K562 (cell line): ENCODE data around the gene ABHD16B. TPM values are rescaled to one million over a fixed set of nuclear protein-coding genes. Genes with fewer than 3 reads are reported as not detected.

Experiments used
- CXXC5 ChIP-seq: fragments of 250-450 bp; sonication (Bioruptor Pico); IDR thresholded peaks from 2 replicates; pipeline ENCODE4 v1.8.0; 2022; ENCODE audit warnings: inconsistent platforms, mild to moderate bottlenecking, moderate library complexity
- ELF1 ChIP-seq: fragments of 200-800 bp; sonication (Bioruptor generic); IDR thresholded peaks from 2 replicates; pipeline ENCODE4 v1.6.1; 2016; ENCODE audit warnings: missing genetic modification characterization, missing compliant biosample characterization
- MBD2 ChIP-seq: sonication (generic); IDR thresholded peaks from 2 replicates; pipeline ENCODE4 v1.6.1; 2016; ENCODE audit warnings: low read depth, borderline replicate concordance
- MEIS2 ChIP-seq: fragments of 450-650 bp; IDR thresholded peaks from 2 replicates; pipeline ENCODE4 v1.6.1; 2014; ENCODE audit warnings: mild to moderate bottlenecking; ENCODE audit not compliant: partially characterized antibody
- MYC ChIP-seq, 2 experiments: fragments of 250-450 bp in 1 of 2; sonication (Bioruptor Pico) in 1 of 2; IDR thresholded peaks; 2 replicates each; pipeline versions ENCODE4 v1.5.1 to v1.6.1; 2012 to 2021; ENCODE audit warnings: low read depth in 2 of 2, borderline replicate concordance in 1 of 2, improper control_type of control experiment in 1 of 2, low read length in 1 of 2, mild to moderate bottlenecking in 1 of 2, moderate library complexity in 1 of 2
- NUFIP1 ChIP-seq: fragments of 450-650 bp; IDR thresholded peaks from 2 replicates; pipeline ENCODE4 v1.6.1; 2018; ENCODE audit not compliant: partially characterized antibody
- PHF20 ChIP-seq: fragments of 450-650 bp; IDR thresholded peaks from 2 replicates; pipeline ENCODE4 v1.6.1; 2018; ENCODE audit not compliant: partially characterized antibody
- PTRF ChIP-seq: fragments of 450-650 bp; IDR thresholded peaks from 2 replicates; pipeline ENCODE4 v1.6.1; 2016; ENCODE audit warnings: mild to moderate bottlenecking, missing genetic modification characterization, missing compliant biosample characterization
- SAP30 ChIP-seq: fragments of 200-600 bp; sonication (generic); IDR thresholded peaks from 2 replicates; pipeline ENCODE4 v1.6.1; 2012; ENCODE audit warnings: borderline replicate concordance, low read depth, mild to moderate bottlenecking, moderate library complexity, low read length, control low read depth, inconsistent platforms; ENCODE audit not compliant: insufficient read depth, poor library complexity, severe bottlenecking
- SIN3B ChIP-seq: fragments of 450-650 bp; IDR thresholded peaks from 2 replicates; pipeline ENCODE4 v1.6.1; 2017; ENCODE audit warnings: low read depth, mild to moderate bottlenecking, moderate library complexity
- SOX6 ChIP-seq: fragments of 450-650 bp; IDR thresholded peaks from 2 replicates; pipeline ENCODE4 v1.6.1; 2014; ENCODE audit warnings: mild to moderate bottlenecking
- TAF9B ChIP-seq: fragments of 450-650 bp; IDR thresholded peaks from 2 replicates; pipeline ENCODE4 v1.6.1; 2018; ENCODE audit warnings: mild to moderate bottlenecking; ENCODE audit not compliant: partially characterized antibody
- TCFL5 ChIP-seq: fragments of 250-450 bp; sonication (Bioruptor Pico); conservative IDR thresholded peaks from 2 replicates; pipeline ENCODE4 v1.6.1; 2021; ENCODE audit warnings: mild to moderate bottlenecking, moderate library complexity, matching md5 sums
- THRAP3 ChIP-seq: fragments of 450-650 bp; IDR thresholded peaks from 2 replicates; pipeline ENCODE4 v1.6.1; 2016; ENCODE audit warnings: mild to moderate bottlenecking, inconsistent platforms, borderline replicate concordance
- ZNF263 ChIP-seq: sonication (generic); formaldehyde crosslinking; IDR thresholded peaks from 2 replicates; pipeline ENCODE4 v1.8.0; 2022; ENCODE audit warnings: mild to moderate bottlenecking, missing genetic modification reagents, borderline replicate concordance
- ZNF316 ChIP-seq: fragments of 450-650 bp; IDR thresholded peaks from 2 replicates; pipeline ENCODE4 v1.6.1; 2016
- ZNF717 ChIP-seq: fragments of 250-450 bp; sonication (Bioruptor Pico); IDR thresholded peaks from 2 replicates; pipeline ENCODE4 v1.5.0; 2021
- ZNF766 ChIP-seq: fragments of 200-800 bp; sonication (Bioruptor generic); conservative IDR thresholded peaks from 2 replicates; pipeline ENCODE4 v1.6.1; 2016; ENCODE audit warnings: missing genetic modification characterization, missing compliant biosample characterization
- polyA plus RNA-seq, 8 experiments: library from polyadenylated mRNA; depleted of rRNA in 4 of 8; stranded (reverse) in 5 of 8; unstranded in 3 of 8; fragments of >200 nt; fragmentation: Nextera tagmentation in 2 of 8; fragmentation: Illumina TruSeq in 1 of 8; extraction: Ambion mirVana in 2 of 8; extraction: Trizol in 1 of 8; gene quantifications; 2 replicates each; pipeline versions ENCODE4 v1.2.1 to v1.2.3, GENCODE V29; 2011 to 2014; ENCODE audit warnings: inconsistent platforms in 1 of 8, missing spikeins in 1 of 8
- total RNA-seq, 7 experiments: library from RNA; depleted of rRNA in 6 of 7; stranded (reverse); fragments of >200 nt in 6 of 7; fragmentation: Illumina TruSeq in 2 of 7; extraction: Trizol in 2 of 7; gene quantifications; 2 replicates each; pipeline versions ENCODE4 v1.2.1 to v1.2.3, GENCODE V29; 2011 to 2021; ENCODE audit warnings: low replicate concordance in 1 of 7
- TF ChIP-seq, protein P1 (sequence below), 2 experiments: IDR thresholded peaks; 2 replicates each; pipeline ENCODE4 v1.6.1; 2011; ENCODE audit warnings: borderline replicate concordance in 1 of 2, control low read depth in 1 of 2, low read depth in 1 of 2, low read length in 1 of 2, mild to moderate bottlenecking in 1 of 2, mixed read lengths in 1 of 2, moderate library complexity in 1 of 2; ENCODE audit not compliant: insufficient read depth in 1 of 2, insufficient read length in 1 of 2, poor library complexity in 1 of 2, severe bottlenecking in 1 of 2; ENCODE audit errors: extremely low read depth in 1 of 2
- TF ChIP-seq, protein P2 (sequence below), 2 experiments: fragments of 200-800 bp in 1 of 2; sonication (Bioruptor generic) in 1 of 2; sonication (generic) in 1 of 2; formaldehyde crosslinking in 1 of 2; IDR thresholded peaks in 1 of 2; conservative IDR thresholded peaks in 1 of 2; 2 replicates each; pipeline versions ENCODE4 v1.5.0 to v1.6.1; 2016 to 2020; ENCODE audit warnings: missing compliant biosample characterization in 1 of 2, missing genetic modification characterization in 1 of 2, missing genetic modification reagents in 1 of 2
- TF ChIP-seq, protein P3 (sequence below): fragments of 450-650 bp; formaldehyde crosslinking; IDR thresholded peaks from 2 replicates; pipeline ENCODE4 v1.4.0; 2022; ENCODE audit warnings: missing genetic modification characterization
- TF ChIP-seq, protein P4 (sequence below): fragments of 450-650 bp; IDR thresholded peaks from 2 replicates; pipeline ENCODE4 v1.6.1; 2016

Gene ABHD16B
- total and polyA plus RNA-seq, 9 of the 15 experiments (the other 6 are each of a cell fraction or from before 2014, with no cell fraction given), result not detected

DNA sequence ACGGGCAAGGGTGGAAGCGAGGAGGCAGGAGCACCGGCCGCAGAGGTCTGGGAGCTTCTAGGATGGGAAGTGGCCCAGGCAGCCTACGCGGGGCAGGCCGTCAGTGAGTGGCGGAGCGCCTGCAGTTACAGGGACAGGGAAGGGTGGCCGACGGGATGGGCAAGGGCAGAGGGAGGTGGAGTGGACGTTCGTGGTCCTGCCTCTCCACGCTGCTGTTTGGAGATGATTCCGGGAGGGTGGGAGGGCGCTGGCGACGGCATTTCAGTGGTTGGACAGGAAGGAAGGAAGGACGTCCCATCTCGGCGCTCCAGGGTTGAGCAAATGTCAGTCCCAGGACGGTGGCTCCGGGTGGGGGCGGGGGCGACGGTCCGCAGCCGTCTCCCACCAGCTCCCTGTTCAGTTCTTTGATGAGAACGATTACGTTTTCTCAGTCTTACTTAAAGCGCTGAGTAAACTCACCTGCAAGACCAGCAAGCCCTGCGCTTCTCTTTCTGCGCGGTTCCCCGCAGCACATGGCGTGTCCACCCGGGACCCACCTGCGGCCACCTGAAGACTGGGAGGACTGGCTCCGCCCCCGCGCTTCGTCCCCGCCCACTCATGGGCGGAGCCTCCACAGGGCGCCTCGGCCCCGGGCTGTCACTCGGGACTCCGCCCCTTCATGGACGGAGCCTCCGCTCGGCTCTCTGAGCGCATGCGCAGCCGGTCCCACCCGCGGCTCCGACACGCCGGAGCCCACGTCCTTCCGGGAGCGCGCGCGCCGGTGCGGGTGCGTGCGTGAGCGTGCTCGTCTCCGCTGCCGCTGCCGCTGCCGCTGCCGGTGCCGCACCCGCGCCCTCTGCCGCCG is 33.3 kb downstream of the ABHD16B start, which contains the start of gene DNAJC5 (continued):
- TF ChIP-seq, protein P1, sequence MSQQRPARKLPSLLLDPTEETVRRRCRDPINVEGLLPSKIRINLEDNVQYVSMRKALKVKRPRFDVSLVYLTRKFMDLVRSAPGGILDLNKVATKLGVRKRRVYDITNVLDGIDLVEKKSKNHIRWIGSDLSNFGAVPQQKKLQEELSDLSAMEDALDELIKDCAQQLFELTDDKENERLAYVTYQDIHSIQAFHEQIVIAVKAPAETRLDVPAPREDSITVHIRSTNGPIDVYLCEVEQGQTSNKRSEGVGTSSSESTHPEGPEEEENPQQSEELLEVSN (IDR thresholded peaks at IDR 0.05; ENCODE audit: borderline replicate concordance in 1 of 2, extremely low read depth in 1 of 2, insufficient read depth in 1 of 2, insufficient read length in 1 of 2, low read depth in 1 of 2, low read length in 1 of 2, poor library complexity in 1 of 2, severe bottlenecking in 1 of 2), result peak in 1 of 2 experiments; percentile 52
- TF ChIP-seq CXXC5 (CRISPR knock-in tag) (peak; percentile 95), MEIS2 (peak; percentile 93), THRAP3 (no peak), ZNF717 (no peak), MBD2 (no peak), SIN3B (0 out of 2 replicates have a peak, but pooled peaks have one; percentile 26), ZNF316 (no peak), SAP30 (peak; percentile 4), MYC (IDR thresholded peaks at IDR 0.05; ENCODE audit: low read depth, low read length) (0 out of 2 replicates have a peak, but pooled peaks have one; percentile 23), MYC (CRISPR knock-in tag; IDR thresholded peaks at IDR 0.05; ENCODE audit: borderline replicate concordance, low read depth) (no peak), ZNF766 (CRISPR knock-in tag) (no peak), NUFIP1 (no peak), PTRF (tag) (no peak), TCFL5 (CRISPR knock-in tag) (no peak), PHF20 (no peak), ELF1 (tag) (peak; percentile 64), ZNF263 (CRISPR knock-in tag) (no peak), SOX6 (no peak), TAF9B (no peak)
- TF ChIP-seq, protein P2, sequence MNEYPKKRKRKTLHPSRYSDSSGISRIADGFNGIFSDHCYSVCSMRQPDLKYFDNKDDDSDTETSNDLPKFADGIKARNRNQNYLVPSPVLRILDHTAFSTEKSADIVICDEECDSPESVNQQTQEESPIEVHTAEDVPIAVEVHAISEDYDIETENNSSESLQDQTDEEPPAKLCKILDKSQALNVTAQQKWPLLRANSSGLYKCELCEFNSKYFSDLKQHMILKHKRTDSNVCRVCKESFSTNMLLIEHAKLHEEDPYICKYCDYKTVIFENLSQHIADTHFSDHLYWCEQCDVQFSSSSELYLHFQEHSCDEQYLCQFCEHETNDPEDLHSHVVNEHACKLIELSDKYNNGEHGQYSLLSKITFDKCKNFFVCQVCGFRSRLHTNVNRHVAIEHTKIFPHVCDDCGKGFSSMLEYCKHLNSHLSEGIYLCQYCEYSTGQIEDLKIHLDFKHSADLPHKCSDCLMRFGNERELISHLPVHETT (CRISPR knock-in tag; conservative IDR thresholded peaks at IDR 0.05 in 1 of 2, IDR thresholded peaks at IDR 0.05 in 1 of 2), result peak in 1 of 2 experiments; percentile 91; a peak in 2 of 4 replicates
- TF ChIP-seq, protein P3, sequence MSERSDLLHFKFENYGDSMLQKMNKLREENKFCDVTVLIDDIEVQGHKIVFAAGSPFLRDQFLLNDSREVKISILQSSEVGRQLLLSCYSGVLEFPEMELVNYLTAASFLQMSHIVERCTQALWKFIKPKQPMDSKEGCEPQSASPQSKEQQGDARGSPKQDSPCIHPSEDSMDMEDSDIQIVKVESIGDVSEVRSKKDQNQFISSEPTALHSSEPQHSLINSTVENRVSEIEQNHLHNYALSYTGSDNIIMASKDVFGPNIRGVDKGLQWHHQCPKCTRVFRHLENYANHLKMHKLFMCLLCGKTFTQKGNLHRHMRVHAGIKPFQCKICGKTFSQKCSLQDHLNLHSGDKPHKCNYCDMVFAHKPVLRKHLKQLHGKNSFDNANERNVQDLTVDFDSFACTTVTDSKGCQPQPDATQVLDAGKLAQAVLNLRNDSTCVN, result no peak
- TF ChIP-seq, protein P4, sequence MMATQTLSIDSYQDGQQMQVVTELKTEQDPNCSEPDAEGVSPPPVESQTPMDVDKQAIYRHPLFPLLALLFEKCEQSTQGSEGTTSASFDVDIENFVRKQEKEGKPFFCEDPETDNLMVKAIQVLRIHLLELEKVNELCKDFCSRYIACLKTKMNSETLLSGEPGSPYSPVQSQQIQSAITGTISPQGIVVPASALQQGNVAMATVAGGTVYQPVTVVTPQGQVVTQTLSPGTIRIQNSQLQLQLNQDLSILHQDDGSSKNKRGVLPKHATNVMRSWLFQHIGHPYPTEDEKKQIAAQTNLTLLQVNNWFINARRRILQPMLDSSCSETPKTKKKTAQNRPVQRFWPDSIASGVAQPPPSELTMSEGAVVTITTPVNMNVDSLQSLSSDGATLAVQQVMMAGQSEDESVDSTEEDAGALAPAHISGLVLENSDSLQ, result peak; percentile 96
